ENCODE data around the gene LRRIQ1. TPM values are rescaled to one million over a fixed set of nuclear protein-coding genes. Genes with fewer than 3 reads are reported as not detected.

Gene LRRIQ1
- total and polyA plus RNA-seq, 10 donors, result 0.02 to 1.0 (median 0.20) TPM; not detected in 1

DNA sequence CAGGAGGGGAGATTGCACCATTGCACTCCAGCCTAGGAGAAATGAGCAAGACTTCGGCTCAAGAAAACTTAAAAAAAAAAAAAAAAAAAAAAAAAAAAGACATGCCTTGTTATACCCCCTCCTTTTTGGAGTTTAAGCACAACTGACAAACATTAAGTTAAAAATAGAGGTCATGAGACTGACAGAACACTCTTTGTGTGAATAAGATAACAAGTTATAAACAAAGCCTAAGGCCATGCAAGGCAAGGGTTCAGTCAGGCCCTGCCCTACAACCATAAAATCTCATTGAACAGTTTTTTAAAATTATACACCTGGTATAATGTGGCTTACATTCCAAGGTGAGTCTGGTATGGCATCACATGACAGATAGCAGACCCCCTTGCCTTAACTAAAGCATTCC, 39.4 kb upstream of the LRRIQ1 start:
- WGBS, 5 donors, result 71 to 88% (median 83%) methylated on average over 1 of the region's 1 CpG
- no peak for DNase-seq
- intact Hi-C loops (cut with DNase I; ENCODE audit: low total_unique reads), result no loop called here
- TF ChIP-seq POLR2AphosphoS5 (IDR thresholded peaks at IDR 0.05) (no peak), POLR2A (IDR thresholded peaks at IDR 0.05) (no peak)
- TF ChIP-seq, protein P1, sequence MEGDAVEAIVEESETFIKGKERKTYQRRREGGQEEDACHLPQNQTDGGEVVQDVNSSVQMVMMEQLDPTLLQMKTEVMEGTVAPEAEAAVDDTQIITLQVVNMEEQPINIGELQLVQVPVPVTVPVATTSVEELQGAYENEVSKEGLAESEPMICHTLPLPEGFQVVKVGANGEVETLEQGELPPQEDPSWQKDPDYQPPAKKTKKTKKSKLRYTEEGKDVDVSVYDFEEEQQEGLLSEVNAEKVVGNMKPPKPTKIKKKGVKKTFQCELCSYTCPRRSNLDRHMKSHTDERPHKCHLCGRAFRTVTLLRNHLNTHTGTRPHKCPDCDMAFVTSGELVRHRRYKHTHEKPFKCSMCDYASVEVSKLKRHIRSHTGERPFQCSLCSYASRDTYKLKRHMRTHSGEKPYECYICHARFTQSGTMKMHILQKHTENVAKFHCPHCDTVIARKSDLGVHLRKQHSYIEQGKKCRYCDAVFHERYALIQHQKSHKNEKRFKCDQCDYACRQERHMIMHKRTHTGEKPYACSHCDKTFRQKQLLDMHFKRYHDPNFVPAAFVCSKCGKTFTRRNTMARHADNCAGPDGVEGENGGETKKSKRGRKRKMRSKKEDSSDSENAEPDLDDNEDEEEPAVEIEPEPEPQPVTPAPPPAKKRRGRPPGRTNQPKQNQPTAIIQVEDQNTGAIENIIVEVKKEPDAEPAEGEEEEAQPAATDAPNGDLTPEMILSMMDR (IDR thresholded peaks at IDR 0.05 in 8 of 11, conservative IDR thresholded peaks at IDR 0.05 in 3 of 11), result no peak
- Histone ChIP-seq H3K27me3 (replicated peaks in 1 of 7) (no peaks in the 10 kb centered on the region), H3K36me3 (no peaks in the 10 kb centered on the region), H3K4me1 (no peaks in the 10 kb centered on the region), H3K4me3 (no peak overlapping the region), H3K9me3 (no peaks in the 10 kb centered on the region), H3K27ac (no peak overlapping the region)

DNA sequence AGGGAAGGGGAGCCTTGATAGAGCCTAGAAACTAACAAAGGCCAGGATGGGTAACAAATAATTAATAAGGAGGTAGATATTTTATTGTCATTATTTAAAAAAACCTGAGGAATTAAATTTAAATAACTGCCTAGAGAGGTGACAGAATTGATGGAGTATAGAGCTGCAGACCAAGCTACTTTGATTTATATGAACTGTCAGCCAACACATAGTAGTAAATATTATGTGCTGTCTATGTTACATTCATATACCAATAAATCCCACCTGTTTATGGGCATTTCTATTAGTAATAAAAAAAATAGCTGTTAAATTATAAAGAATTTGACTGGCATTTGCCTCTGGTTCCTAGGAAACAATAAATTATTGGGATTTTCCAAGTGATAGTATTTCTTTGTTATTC, 37.8 kb upstream of the LRRIQ1 start:
- no peaks in the 10 kb centered on the region for H3K27me3 ChIP-seq (replicated peaks in 1 of 7)
- H3K4me3 ChIP-seq, result no peak overlapping the region
- intact Hi-C loops (cut with DNase I; ENCODE audit: low total_unique reads), result no loop called here
- no peaks in the 10 kb centered on the region for H3K4me1 ChIP-seq
- TF ChIP-seq, protein P1 (IDR thresholded peaks at IDR 0.05 in 8 of 11, conservative IDR thresholded peaks at IDR 0.05 in 3 of 11), result no peak
- no peak for TF ChIP-seq POLR2A (IDR thresholded peaks at IDR 0.05)
- TF ChIP-seq POLR2AphosphoS5 (IDR thresholded peaks at IDR 0.05), result no peak
- no peak for DNase-seq
- no peak overlapping the region for H3K27ac ChIP-seq
- no peaks in the 10 kb centered on the region for H3K36me3 ChIP-seq
- no peaks in the 10 kb centered on the region for H3K9me3 ChIP-seq

DNA sequence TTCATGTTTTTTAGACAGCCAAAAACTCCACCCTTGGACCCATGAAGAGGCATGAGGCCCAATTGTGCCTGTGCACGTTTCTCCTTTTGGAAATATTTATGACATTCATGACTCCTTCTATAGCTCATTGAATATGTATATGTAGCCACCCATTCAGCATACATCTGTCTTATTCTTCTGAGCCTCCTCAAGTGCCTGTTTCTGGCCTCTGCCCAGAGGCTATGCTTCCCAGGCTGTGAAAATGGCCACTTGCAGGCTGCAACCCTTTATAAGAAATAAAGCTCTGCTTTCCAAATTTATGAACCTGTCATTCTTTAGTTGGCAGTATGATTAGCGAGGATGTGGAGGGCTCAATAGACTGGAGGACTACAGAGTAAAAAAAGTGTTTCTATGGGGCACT, 35.4 kb upstream of the LRRIQ1 start:
- no peak overlapping the region for H3K4me3 ChIP-seq
- no peaks in the 10 kb centered on the region for H3K4me1 ChIP-seq
- H3K36me3 ChIP-seq, result no peaks in the 10 kb centered on the region
- no peak for DNase-seq
- 58 to 77% (median 65%) methylated on average over 2 of the region's 2 CpGs for WGBS, 5 donors
- intact Hi-C loops (cut with DNase I; ENCODE audit: low total_unique reads), result no loop called here
- no peak for TF ChIP-seq POLR2A (IDR thresholded peaks at IDR 0.05)
- TF ChIP-seq, protein P1 (IDR thresholded peaks at IDR 0.05 in 8 of 11, conservative IDR thresholded peaks at IDR 0.05 in 3 of 11), result no peak
- H3K27me3 ChIP-seq (replicated peaks in 1 of 7), result no peaks in the 10 kb centered on the region
- no peaks in the 10 kb centered on the region for H3K9me3 ChIP-seq
- H3K27ac ChIP-seq, result no peak overlapping the region

DNA sequence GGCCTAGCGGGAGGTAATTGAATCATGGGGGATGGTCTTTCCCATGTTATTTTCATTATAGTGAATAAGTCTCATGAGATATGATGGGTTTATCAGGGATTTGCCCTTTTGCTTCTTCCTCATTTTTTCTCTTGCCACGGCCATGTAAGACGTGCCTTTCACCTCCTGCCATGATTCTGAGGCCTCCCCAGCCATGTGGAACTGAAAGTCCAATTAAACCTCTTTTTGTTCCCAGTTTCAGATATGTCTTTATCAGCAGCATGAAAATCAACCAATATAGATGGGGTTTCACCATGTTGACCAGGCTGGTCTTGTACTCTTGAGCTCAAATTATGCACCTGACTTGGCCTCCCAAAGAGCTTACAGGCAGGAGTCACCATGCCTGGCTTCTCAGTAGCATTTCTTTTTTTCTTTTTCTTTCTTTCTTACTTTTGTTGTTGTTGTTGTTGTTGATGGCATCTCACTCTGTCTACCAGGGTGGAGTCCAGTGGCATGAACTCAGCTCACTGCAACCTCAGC, 33.3 kb upstream of the LRRIQ1 start:
- Histone ChIP-seq H3K9me3 (no peaks in the 10 kb centered on the region), H3K4me1 (no peaks in the 10 kb centered on the region), H3K4me3 (no peak overlapping the region), H3K36me3 (no peaks in the 10 kb centered on the region), H3K27ac (no peak overlapping the region), H3K27me3 (replicated peaks in 1 of 7) (no peaks in the 10 kb centered on the region)
- intact Hi-C loops (cut with DNase I; ENCODE audit: low total_unique reads), result no loop called here
- DNase-seq, result no peak
- TF ChIP-seq, protein P1 (IDR thresholded peaks at IDR 0.05 in 8 of 11, conservative IDR thresholded peaks at IDR 0.05 in 3 of 11), result no peak
- TF ChIP-seq POLR2AphosphoS5 (IDR thresholded peaks at IDR 0.05) (no peak), POLR2A (IDR thresholded peaks at IDR 0.05) (no peak)
- 57 to 85% (median 72%) methylated on average over 3 of the region's 3 CpGs for WGBS, 5 donors
